GM12875 (cell line): ENCODE data around the gene SLC25A23.

Source experiments
- H3K4me3 ChIP-seq: one replicate; pipeline ENCODE4 v1.5.1; 2011; ENCODE audit warnings: low read depth, low read length, control low read depth
- CTCF ChIP-seq: IDR thresholded peaks from 2 replicates; pipeline ENCODE4 v1.5.1; 2011; ENCODE audit warnings: low read depth, mild to moderate bottlenecking, control low read depth, inconsistent platforms, low read length, moderate library complexity, borderline replicate concordance; ENCODE audit not compliant: insufficient read depth

The SLC25A23 gene

DNA sequence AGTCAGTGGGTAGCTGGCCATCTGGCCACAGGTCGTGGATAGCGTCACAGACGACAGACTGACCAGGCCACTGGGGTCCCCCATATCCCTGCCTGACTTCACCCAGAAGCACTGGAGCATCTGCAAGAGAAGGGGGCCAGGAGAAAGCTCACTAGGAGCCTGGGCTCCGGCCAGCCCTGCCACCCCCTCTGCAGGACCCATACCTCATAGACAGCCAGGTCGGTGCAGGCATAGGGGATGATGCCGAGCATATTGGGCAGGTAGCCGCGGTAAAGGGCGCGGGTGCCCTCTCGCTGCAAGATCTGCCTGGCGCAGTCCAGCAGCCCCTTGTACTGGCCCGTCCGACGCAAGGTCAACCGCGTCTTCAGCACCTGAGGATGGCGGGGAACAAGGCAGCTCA, 32.5 kb downstream of the SLC25A23 start:
- TF ChIP-seq CTCF = no peak

DNA sequence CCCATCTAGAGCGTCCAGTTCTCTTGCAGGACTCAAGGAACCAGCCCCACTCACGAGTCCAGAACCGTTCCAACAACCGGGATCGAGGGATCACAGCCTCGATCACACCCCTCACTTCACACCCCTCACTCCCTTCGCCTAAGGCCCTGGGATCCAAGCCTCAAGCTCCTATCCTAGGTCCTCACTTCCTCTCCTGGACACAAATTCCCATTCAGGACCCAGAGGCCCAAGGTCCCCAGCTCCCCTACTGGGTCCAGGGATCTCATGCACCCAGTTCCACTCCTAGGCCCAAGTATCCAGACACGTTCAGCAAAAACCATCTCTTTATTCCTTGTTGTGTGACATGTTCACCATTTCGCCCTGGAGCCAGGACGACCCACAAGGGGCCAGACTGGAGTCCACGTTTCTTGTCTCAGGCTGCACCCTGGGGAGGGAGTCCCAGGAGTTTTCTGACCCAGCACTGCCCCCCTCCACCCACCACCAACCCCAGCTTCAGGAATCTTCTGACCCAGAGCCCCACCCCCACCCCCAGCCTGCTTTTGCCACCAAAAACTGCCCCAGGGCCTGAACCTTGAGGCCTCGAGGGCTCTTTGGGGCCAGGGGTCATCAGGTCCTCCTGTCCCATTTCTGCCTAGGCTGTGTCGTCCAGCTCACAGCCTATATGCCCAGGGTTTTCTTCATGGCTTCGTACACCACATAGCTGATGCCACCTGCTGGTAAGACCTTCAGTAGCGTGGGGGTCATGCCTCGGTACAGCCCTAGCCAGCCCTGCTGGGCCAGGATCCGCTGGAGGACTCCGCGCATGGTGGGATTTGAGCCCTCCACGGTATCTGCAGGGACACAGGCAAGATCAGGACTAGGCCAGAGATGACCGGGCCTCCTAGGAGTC, 33.6 kb downstream of the SLC25A23 start:
- H3K4me3 ChIP-seq = peak overlapping the region; percentile 37
- TF ChIP-seq CTCF = no peak

More for the DNA sequence above, 32.5 kb downstream of the SLC25A23 start:
- no peak overlapping the region for H3K4me3 ChIP-seq

DNA sequence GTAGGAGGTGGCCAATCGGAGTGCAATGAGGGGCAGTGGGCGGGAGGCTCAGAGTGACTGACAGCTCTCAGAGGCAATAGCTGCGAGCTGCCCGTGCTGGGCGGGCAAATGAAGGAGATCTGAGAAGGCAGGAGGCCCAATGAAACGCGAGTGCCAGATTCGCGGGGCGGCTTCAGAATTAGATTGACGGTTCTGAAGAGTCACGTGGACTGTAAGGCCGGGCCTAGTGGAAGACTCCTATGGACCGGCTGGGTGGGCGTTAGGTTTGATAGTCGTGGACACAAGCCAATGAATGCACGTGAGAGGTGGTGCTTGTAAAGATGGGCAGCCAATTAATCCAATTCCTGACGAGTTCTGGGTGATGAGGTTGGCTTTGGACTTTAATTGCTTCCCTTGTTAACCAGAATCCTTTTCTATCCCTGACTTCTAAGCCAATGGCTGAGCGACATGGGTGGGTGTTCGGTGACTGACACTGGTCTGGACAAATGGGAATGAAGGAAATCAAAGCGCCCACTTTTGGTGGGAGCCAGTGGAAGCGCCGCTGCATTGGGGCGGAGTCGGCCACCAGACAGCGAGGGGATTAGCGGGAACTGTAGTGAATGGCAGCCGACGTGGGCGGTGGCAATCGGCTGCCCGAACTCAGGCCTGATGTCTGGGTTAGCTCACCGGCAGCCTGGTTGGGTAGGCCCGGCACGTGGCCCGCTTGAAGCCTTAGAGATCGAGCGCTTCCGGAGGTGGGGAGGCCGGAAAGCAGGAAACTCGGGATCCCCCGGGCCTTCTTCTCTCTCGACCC, 34.5 kb downstream of the SLC25A23 start:
- peak overlapping the region; percentile 37 for H3K4me3 ChIP-seq
- TF ChIP-seq CTCF = no peak

GRCh38 chr19:6424195-6424938, 35.2 kb downstream of the SLC25A23 start, which contains the start of gene KHSRP:
KHSRP (minus strand) TSS chr19:6424811; CDS start chr19:6424701, 110 bp downstream.
- no peak for TF ChIP-seq CTCF
- peak within 1 kb of the TSS; percentile 91 for H3K4me3 ChIP-seq

DNA sequence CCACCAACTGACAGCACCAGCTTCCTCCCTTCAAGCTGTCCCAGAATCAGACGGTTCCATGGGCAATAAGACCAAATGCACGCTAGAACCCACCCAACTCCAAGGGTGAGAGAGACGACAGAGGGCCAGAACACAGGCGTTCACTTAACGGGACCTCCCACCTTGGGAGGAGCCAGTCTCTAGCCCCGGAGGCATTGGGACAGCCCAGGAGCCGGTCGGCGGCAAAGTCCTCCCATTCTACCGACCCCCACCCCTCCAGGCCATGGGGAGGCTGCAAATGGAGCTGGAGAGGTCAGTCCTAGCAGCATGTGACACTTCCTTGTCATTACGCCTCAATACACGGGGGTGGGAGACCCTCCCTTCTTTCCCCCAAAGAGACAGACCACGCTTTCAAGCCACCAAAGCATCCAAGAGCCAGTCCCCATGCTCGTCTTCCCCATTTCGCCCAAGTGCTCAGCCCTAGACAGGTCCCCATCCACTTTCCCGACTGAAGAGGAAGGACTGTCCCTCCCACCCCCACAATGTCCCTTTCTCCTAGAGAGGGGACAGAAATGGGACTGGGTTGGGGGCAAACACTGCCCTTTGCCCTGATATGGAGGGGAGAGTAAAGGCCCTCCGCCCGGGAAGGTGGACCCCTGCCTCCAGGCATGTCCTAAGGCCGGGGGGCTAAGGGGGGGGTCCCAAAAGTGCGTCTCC, 35.9 kb downstream of the SLC25A23 start:
- peak overlapping the region; percentile 91 for H3K4me3 ChIP-seq
- TF ChIP-seq CTCF = no peak
